NCI-H1436 treated with DMSO at 0.1 percent for 48 hours (cell line): Measurements from ENCODE around the gene PFN3.
"Not testable (repeated sequence)": the region's sequence is repeated elsewhere in the genome, so short reads cannot be mapped to it uniquely, and the experiment has no call there.

ENCODE experiments used
- DNase-seq: peaks from one replicate; lab custom pipeline; 2025; lab: John Stamatoyannopoulos, UW

PFN3 gene

GRCh38 chr5:177425196-177425800 is 24.8 kb upstream of the PFN3 start:
- no peak for DNase-seq

GRCh38 chr5:177423671-177424070 is 23.2 kb upstream of the PFN3 start:
- no peak for DNase-seq

- no peak for DNase-seq
Measured at GRCh38 chr5:177421062-177421798, 20.8 kb upstream of the PFN3 start.

- DNase-seq = not testable (repeated sequence)
Measured at GRCh38 chr5:177420472-177420871, 20.0 kb upstream of the PFN3 start.

GRCh38 chr5:177419046-177419445 is 18.6 kb upstream of the PFN3 start:
- no peak for DNase-seq

GRCh38 chr5:177417081-177417480 is 16.6 kb upstream of the PFN3 start:
- DNase-seq = not testable (repeated sequence)

GRCh38 chr5:177414481-177414880 is 14.0 kb upstream of the PFN3 start:
- DNase-seq = no peak

- DNase-seq = no peak
Measured at GRCh38 chr5:177412603-177413233, 12.3 kb upstream of the PFN3 start.

- no peak for DNase-seq
Measured at GRCh38 chr5:177410575-177410974, 10.1 kb upstream of the PFN3 start.

- no peak for DNase-seq
Measured at GRCh38 chr5:177409043-177409801, 8.8 kb upstream of the PFN3 start, which contains the start of gene F12. Gene F12 (minus strand): TSS chr5:177409564. CDS start chr5:177409527, 37 bp downstream.

- no peak for DNase-seq
Measured at GRCh38 chr5:177405805-177406204, 5.3 kb upstream of the PFN3 start.

- DNase-seq = no peak
Measured at GRCh38 chr5:177405312-177405711, 4.9 kb upstream of the PFN3 start.

GRCh38 chr5:177404641-177405179 is 4.2 kb upstream of the PFN3 start:
- no peak for DNase-seq

GRCh38 chr5:177403792-177404640 is 3.6 kb upstream of the PFN3 start:
- no peak for DNase-seq

GRCh38 chr5:177403102-177403791 is 2.8 kb upstream of the PFN3 start:
- DNase-seq = no peak

- DNase-seq = peak; percentile 10
Measured at GRCh38 chr5:177402271-177403043, 2.0 kb upstream of the PFN3 start.

- no peak for DNase-seq
Measured at GRCh38 chr5:177397875-177398390, 2.5 kb downstream of the PFN3 start.

GRCh38 chr5:177396807-177397206 is 3.7 kb downstream of the PFN3 start:
- no peak for DNase-seq

GRCh38 chr5:177396078-177396477 is 4.4 kb downstream of the PFN3 start:
- no peak for DNase-seq

- no peak for DNase-seq
Measured at GRCh38 chr5:177393990-177394389, 6.5 kb downstream of the PFN3 start.
